ENCODE data around the gene VWA2. TPM values are rescaled to one million over a fixed set of nuclear protein-coding genes. Genes with fewer than 3 reads are reported as not detected.
A peak's percentile ranks its signal among the peaks of the same experiment; 100 is the strongest.

VWA2 gene
- total and polyA plus RNA-seq, 10 of the 15 experiments (the other 5 are each of a cell fraction or from before 2014, with no cell fraction given) = 0.03 TPM; not detected in 9

GRCh38 chr10:114189700-114190099, 49.4 kb upstream of the VWA2 start (continued):
- TF ChIP-seq ZBTB40 (IDR thresholded peaks at IDR 0.05; ENCODE audit: borderline replicate concordance) = no peak

GRCh38 chr10:114195079-114195478, 44.0 kb upstream of the VWA2 start:
- no peaks in the 10 kb centered on the region for H3K9me3 ChIP-seq (replicated peaks; ENCODE audit: control insufficient read depth, insufficient read depth, low read length)
- H3K4me1 ChIP-seq (ENCODE audit: control insufficient read depth, insufficient read depth, low read length) = no peaks in the 10 kb centered on the region
- in situ Hi-C loops (cut with MboI) = loop anchor here (25.0 kb wide), 1 partner anchor 242 kb away; no protein-coding TSS in a partner anchor
- 2% methylated on average over 2 of the region's 2 CpGs for WGBS (ENCODE audit: insufficient coverage, insufficient replicate concordance, low lambda C conversion rate, missing lambda C conversion rate)
- H4K20me1 ChIP-seq (ENCODE audit: control insufficient read depth, insufficient read depth) = no peaks in the 10 kb centered on the region
- no peak overlapping the region for H3K27ac ChIP-seq (ENCODE audit: control insufficient read depth, insufficient read depth)
- ChIA-PET RAD21 (ENCODE audit: unreplicated experiment) (no interaction called here), CTCF (no interaction called here), POLR2A (no interaction called here), SMC1A (ENCODE audit: uncharacterized antibody, unreplicated experiment) (no interaction called here)
- no peak overlapping the region for H3K4me2 ChIP-seq (ENCODE audit: control insufficient read depth, insufficient read depth)
- no TSS peak for BruUV-seq (replicated peaks)
- no peak overlapping the region for H3K9ac ChIP-seq (ENCODE audit: control insufficient read depth, insufficient read depth, low read length)
- no peaks in the 10 kb centered on the region; a peak in 1 of 4 replicates for H3K27me3 ChIP-seq (replicated peaks in 1 of 2; ENCODE audit: control insufficient read depth in 2 of 2, insufficient read depth in 2 of 2, low read length in 1 of 2)
- no peaks in the 10 kb centered on the region for H3K36me3 ChIP-seq (ENCODE audit: control insufficient read depth in 2 of 2, insufficient read depth in 2 of 2, low read length in 1 of 2)
- DNase-seq (ENCODE audit: low read depth, low spot score) (no peak), FAIRE-seq (peak; percentile 54), ATAC-seq (peak; percentile 80)
- no peak overlapping the region for H2AFZ ChIP-seq (ENCODE audit: control insufficient read depth, low read depth, low read length)
- H3K4me3 ChIP-seq = no peak overlapping the region; the same call in 1 of the 2 replicates
- intact Hi-C loops (cut with micrococcal nuclease; ENCODE audit: unreplicated experiment) = no loop called here
- no peaks in the 10 kb centered on the region for H3K79me2 ChIP-seq (ENCODE audit: control insufficient read depth, insufficient read depth, low read length)
- peak; percentile 61; the same call in 1 of the 2 replicates for TF ChIP-seq PML (IDR thresholded peaks at IDR 0.05; ENCODE audit: low read length)
- no peak for TF ChIP-seq SMC3 (IDR thresholded peaks at IDR 0.05; ENCODE audit: borderline replicate concordance, low read length)
- TF ChIP-seq NRF1 (conservative IDR thresholded peaks at IDR 0.05; ENCODE audit: low read depth, low read length) = no peak
- peak; percentile 62; the same call in 1 of the 2 replicates for TF ChIP-seq BCL11A (IDR thresholded peaks at IDR 0.05; ENCODE audit: low read depth, low read length)
- no peak for TF ChIP-seq RFX5 (IDR thresholded peaks at IDR 0.05; ENCODE audit: low read depth, low read length)
- TF ChIP-seq, protein P1, sequence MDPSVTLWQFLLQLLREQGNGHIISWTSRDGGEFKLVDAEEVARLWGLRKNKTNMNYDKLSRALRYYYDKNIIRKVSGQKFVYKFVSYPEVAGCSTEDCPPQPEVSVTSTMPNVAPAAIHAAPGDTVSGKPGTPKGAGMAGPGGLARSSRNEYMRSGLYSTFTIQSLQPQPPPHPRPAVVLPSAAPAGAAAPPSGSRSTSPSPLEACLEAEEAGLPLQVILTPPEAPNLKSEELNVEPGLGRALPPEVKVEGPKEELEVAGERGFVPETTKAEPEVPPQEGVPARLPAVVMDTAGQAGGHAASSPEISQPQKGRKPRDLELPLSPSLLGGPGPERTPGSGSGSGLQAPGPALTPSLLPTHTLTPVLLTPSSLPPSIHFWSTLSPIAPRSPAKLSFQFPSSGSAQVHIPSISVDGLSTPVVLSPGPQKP (IDR thresholded peaks at IDR 0.05; ENCODE audit: low read depth, low read length) = no peak
- TF ChIP-seq FOXK2 (IDR thresholded peaks at IDR 0.05) = no peak
- peak; percentile 90 for TF ChIP-seq MEF2A (IDR thresholded peaks at IDR 0.05; ENCODE audit: insufficient read depth, low read depth, low read length)
- TF ChIP-seq, protein P2, sequence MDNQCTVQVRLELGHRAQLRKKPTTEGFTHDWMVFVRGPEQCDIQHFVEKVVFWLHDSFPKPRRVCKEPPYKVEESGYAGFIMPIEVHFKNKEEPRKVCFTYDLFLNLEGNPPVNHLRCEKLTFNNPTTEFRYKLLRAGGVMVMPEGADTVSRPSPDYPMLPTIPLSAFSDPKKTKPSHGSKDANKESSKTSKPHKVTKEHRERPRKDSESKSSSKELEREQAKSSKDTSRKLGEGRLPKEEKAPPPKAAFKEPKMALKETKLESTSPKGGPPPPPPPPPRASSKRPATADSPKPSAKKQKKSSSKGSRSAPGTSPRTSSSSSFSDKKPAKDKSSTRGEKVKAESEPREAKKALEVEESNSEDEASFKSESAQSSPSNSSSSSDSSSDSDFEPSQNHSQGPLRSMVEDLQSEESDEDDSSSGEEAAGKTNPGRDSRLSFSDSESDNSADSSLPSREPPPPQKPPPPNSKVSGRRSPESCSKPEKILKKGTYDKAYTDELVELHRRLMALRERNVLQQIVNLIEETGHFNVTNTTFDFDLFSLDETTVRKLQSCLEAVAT (IDR thresholded peaks at IDR 0.05) = no peak
- TF ChIP-seq CEBPB (IDR thresholded peaks at IDR 0.05; ENCODE audit: borderline replicate concordance in 1 of 2, low read depth in 2 of 2, low read length in 2 of 2) = peak in 1 of 2 experiments; percentile 79; a peak in 2 of 4 replicates
- TF ChIP-seq JUND (IDR thresholded peaks at IDR 0.05; ENCODE audit: low read depth, low read length) = no peak
- peak; percentile 53; the same call in 1 of the 2 replicates for TF ChIP-seq MTA3 (IDR thresholded peaks at IDR 0.05; ENCODE audit: borderline replicate concordance, low read length)
- TF ChIP-seq ATF2 (IDR thresholded peaks at IDR 0.05; ENCODE audit: low read length) = peak; percentile 82
- no peak for TF ChIP-seq SIX5 (IDR thresholded peaks at IDR 0.05; ENCODE audit: low read depth, low read length, severe bottlenecking)
